Osteoblast (primary cell): ENCODE measurements around the gene REG1B. TPM values are rescaled to one million over a fixed set of nuclear protein-coding genes. Genes with fewer than 3 reads are reported as not detected.

Experiments used
- DNase-seq: peaks from one replicate; pipeline ENCODE4 v3.0.0; 2011; ENCODE audit warnings: low spot score, mixed read lengths; ENCODE audit not compliant: insufficient read length; ENCODE audit errors: missing footprints
- H2AFZ ChIP-seq: 2 replicates; pipeline ENCODE4 v1.6.0; 2011; ENCODE audit warnings: mild to moderate bottlenecking, low read length
- H3K27ac ChIP-seq: 2 replicates; pipeline ENCODE4 v1.5.1; 2011; ENCODE audit warnings: mild to moderate bottlenecking, low read depth, low read length, moderate library complexity
- H3K27me3 ChIP-seq: 2 replicates; pipeline ENCODE4 v1.6.0; 2012; ENCODE audit warnings: mild to moderate bottlenecking, control low read depth, inconsistent platforms, low read length, moderate library complexity; ENCODE audit not compliant: insufficient read depth
- H3K36me3 ChIP-seq: 2 replicates; pipeline ENCODE4 v1.5.1; 2011; ENCODE audit warnings: mild to moderate bottlenecking, low read length, control low read depth, moderate library complexity; ENCODE audit not compliant: insufficient read depth
- H3K4me1 ChIP-seq: 2 replicates; pipeline ENCODE4 v1.5.1; 2011; ENCODE audit warnings: mild to moderate bottlenecking, low read length, control low read depth, moderate library complexity; ENCODE audit not compliant: insufficient read depth
- H3K4me2 ChIP-seq: 2 replicates; pipeline ENCODE4 v1.6.0; 2011; ENCODE audit warnings: mild to moderate bottlenecking, low read length; ENCODE audit not compliant: insufficient read depth
- H3K4me3 ChIP-seq: fragments of 200-600 bp; sonication (generic); 3 replicates; pipeline ENCODE4 v1.5.1; 2012; ENCODE audit warnings: mild to moderate bottlenecking, low read length, inconsistent platforms; ENCODE audit not compliant: insufficient read depth
- H3K79me2 ChIP-seq: 2 replicates; pipeline ENCODE4 v1.6.0; 2012; ENCODE audit warnings: mild to moderate bottlenecking, low read length, control low read depth, inconsistent platforms; ENCODE audit not compliant: insufficient read depth
- H3K9me3 ChIP-seq: 2 replicates; pipeline ENCODE4 v1.5.1; 2011; ENCODE audit warnings: low read depth, low read length, control low read depth
- H4K20me1 ChIP-seq: 2 replicates; pipeline ENCODE4 v1.6.0; 2012; ENCODE audit warnings: mild to moderate bottlenecking, low read length, control low read depth; ENCODE audit not compliant: insufficient read depth
- CTCF ChIP-seq: IDR thresholded peaks from 2 replicates; pipeline ENCODE4 v1.5.1; 2011; ENCODE audit warnings: mild to moderate bottlenecking, low read depth, low read length, moderate library complexity; ENCODE audit errors: extremely low read depth
- total RNA-seq: library from RNA; depleted of rRNA; stranded (reverse); fragments of >200 nt; gene quantifications from 2 replicates; pipeline ENCODE4 v1.2.3, GENCODE V29; 2012

Gene REG1B
- total RNA-seq, 1 donor = not detected

- no peak overlapping the region for H3K4me2 ChIP-seq
- no peak overlapping the region for H3K4me3 ChIP-seq
- TF ChIP-seq CTCF = no peak
- H3K4me1 ChIP-seq = no peaks in the 10 kb centered on the region
- no peak for DNase-seq
- H4K20me1 ChIP-seq = no peaks in the 10 kb centered on the region
- H2AFZ ChIP-seq = no peak overlapping the region
- H3K36me3 ChIP-seq = no peaks in the 10 kb centered on the region
- no peaks in the 10 kb centered on the region for H3K27me3 ChIP-seq
- no peak overlapping the region for H3K27ac ChIP-seq
- H3K79me2 ChIP-seq = no peaks in the 10 kb centered on the region
- H3K9me3 ChIP-seq = no peaks in the 10 kb centered on the region
Observed at GRCh38 chr2:79128406-79128805, 40.6 kb upstream of the REG1B start.

DNA sequence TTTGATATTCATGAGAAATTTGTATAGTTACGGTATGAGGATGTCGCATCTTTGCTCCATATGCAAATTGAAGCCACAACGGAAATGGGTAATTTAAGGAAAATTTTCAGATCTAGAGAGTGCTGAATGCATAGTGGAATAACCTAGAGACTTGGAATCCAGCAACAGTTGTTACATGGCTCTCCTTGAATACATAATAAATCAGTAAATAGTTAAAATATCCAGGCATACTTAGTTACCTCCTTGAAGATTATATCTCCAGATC is 37.9 kb upstream of the REG1B start:
- H3K27me3 ChIP-seq = no peaks in the 10 kb centered on the region
- no peaks in the 10 kb centered on the region for H3K79me2 ChIP-seq
- no peaks in the 10 kb centered on the region for H3K4me1 ChIP-seq
- no peak overlapping the region for H3K27ac ChIP-seq
- no peak overlapping the region for H2AFZ ChIP-seq
- no peak for TF ChIP-seq CTCF
- no peak for DNase-seq
- no peaks in the 10 kb centered on the region for H3K36me3 ChIP-seq
- no peak overlapping the region for H3K4me3 ChIP-seq
- no peak overlapping the region for H3K4me2 ChIP-seq
- no peaks in the 10 kb centered on the region for H3K9me3 ChIP-seq
- H4K20me1 ChIP-seq = no peaks in the 10 kb centered on the region

- Histone ChIP-seq H4K20me1 (no peaks in the 10 kb centered on the region), H3K27me3 (no peaks in the 10 kb centered on the region), H3K4me1 (no peaks in the 10 kb centered on the region), H3K4me2 (no peak overlapping the region), H3K4me3 (no peak overlapping the region), H3K79me2 (no peaks in the 10 kb centered on the region), H3K36me3 (no peaks in the 10 kb centered on the region), H3K9me3 (no peaks in the 10 kb centered on the region), H2AFZ (no peak overlapping the region), H3K27ac (no peak overlapping the region)
- no peak for TF ChIP-seq CTCF
- DNase-seq = no peak
Observed at GRCh38 chr2:79124907-79125720, 37.3 kb upstream of the REG1B start.

DNA sequence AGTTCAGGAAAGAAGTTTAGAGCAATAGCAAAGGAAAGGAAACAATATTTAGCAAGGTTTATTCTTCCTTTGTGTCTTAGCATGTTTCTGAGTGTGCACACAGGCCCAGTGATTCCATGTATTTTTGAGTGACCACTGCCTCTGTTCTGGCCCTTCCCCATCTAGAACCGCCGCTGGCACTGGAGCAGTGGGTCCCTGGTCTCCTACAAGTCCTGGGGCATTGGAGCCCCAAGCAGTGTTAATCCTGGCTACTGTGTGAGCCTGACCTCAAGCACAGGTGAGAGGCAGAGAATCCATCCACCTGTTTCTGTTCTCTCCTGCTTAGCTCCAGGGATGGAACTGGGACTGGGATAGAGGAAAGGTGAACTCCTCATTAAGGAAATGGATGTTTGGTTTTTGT is 34.9 kb upstream of the REG1B start:
- Histone ChIP-seq H3K4me3 (no peak overlapping the region), H4K20me1 (no peaks in the 10 kb centered on the region), H3K9me3 (no peaks in the 10 kb centered on the region), H3K4me2 (no peak overlapping the region), H3K79me2 (no peaks in the 10 kb centered on the region), H3K27me3 (no peaks in the 10 kb centered on the region), H3K27ac (no peak overlapping the region), H3K4me1 (no peaks in the 10 kb centered on the region), H3K36me3 (no peaks in the 10 kb centered on the region), H2AFZ (no peak overlapping the region)
- TF ChIP-seq CTCF = no peak
- no peak for DNase-seq
